Coronary artery (tissue), 2 donors: ENCODE measurements around the gene SERPINB6.
"Not testable (repeated sequence)": the region's sequence is repeated elsewhere in the genome, so short reads cannot be mapped to it uniquely, and the experiment has no call there.

Source experiments
- DNase-seq: peaks from one replicate; pipeline ENCODE4 v3.0.0-alpha.2; 2017; ENCODE audit warnings: low spot score
- H3K27ac ChIP-seq, 2 donors: fragments of 200-600 bp; sonication (generic); one replicate each; pipeline ENCODE4 v1.5.1; 2016 to 2019
- H3K4me3 ChIP-seq: fragments of 200-600 bp; sonication (generic); 2 replicates; pipeline ENCODE4 v1.5.1; 2016; ENCODE audit warnings: mild to moderate bottlenecking, moderate library complexity
- CTCF ChIP-seq: fragments of 200-600 bp; sonication (generic); IDR thresholded peaks from one replicate; pipeline ENCODE4 v1.5.1; 2019; ENCODE audit warnings: antibody characterized with exemption

The SERPINB6 gene

DNA sequence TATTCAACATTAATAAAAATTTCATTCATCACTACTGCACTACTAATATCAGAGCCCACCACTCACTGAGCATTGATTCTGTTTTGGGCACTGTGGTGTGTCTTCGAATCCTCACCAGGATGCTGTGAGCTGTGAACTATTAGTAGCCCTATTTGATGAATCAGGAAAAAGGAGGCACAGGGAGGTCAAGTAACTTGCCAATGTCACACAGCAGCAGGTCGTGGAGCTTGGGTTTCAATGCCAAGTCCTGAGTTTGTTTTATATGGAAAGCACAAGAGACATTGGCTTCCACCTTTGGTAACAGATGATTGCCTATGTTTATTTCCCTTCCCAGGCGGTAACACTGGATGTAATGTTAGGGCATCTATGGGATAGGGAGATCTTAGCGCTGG lies 43.3 kb upstream of the SERPINB6 start:
- TF ChIP-seq CTCF: no peak
- Histone ChIP-seq H3K27ac (no peak overlapping the region), H3K4me3 (no peak overlapping the region)
- no peak for DNase-seq

DNA sequence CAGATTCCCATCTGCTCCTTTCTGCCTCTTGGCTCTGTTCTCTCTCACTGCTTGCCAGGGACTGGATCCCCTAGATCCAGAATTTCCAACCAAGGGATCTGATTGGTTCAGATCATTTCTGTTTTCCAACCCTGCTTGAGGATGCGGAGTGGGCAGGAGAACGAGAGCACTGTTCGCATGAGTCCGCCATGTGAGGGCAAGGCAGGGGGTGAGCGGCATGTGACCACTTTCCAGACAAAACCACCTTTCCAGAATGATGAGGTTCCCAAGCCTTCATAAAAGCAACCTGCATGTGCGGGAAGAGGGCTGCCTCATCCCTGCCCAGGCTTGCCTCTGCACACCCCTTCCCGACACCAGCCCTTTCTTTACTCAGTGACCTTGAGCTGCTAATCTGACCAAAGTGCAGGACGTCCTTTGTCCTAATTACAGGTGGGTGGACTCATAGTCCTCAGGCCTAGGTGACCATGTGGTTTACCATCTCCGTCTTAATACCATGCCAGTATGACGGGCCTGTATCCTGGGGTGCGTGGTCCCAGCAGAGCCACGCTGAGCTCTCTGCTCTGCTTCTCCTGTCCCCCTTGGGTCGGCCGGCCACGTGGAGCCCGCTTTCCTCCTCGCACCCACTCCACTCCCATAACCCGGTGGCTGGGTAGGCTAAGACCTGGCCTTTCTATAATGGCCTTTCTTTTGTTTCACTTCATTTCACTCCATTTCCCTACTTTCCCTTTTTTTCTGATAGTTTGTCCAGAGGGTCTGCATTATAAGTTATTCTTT lies 42.7 kb upstream of the SERPINB6 start:
- H3K4me3 ChIP-seq: no peak overlapping the region
- DNase-seq: no peak
- TF ChIP-seq CTCF: no peak
- no peak overlapping the region for H3K27ac ChIP-seq

GRCh38 chr6:3013486-3013885 lies 42.1 kb upstream of the SERPINB6 start:
- no peak for TF ChIP-seq CTCF
- DNase-seq: no peak
- no peak overlapping the region for H3K4me3 ChIP-seq
- H3K27ac ChIP-seq: no peak overlapping the region

DNA sequence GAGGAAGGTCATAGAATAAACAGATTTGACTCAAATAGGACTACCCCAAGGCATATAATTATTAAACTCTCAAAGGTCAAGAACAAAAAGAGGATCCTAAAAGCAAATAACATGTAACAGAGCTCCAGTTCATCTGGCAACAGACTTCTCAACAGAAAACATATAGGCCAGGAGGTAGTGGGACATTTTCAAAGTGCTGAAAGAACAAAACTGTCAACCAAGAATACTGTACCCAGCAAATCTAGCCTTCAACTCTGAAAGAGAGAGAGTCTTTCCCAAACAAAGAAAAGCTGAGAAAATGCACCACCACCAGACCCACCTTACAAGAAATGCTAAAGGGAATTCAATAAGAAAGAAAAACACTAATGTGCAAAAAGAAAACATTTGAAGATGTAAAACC lies 40.2 kb upstream of the SERPINB6 start:
- no peak for DNase-seq
- no peak overlapping the region for H3K27ac ChIP-seq

GRCh38 chr6:3011158-3011557 lies 39.8 kb upstream of the SERPINB6 start:
- H3K4me3 ChIP-seq: no peak overlapping the region
- no peak for TF ChIP-seq CTCF
- H3K27ac ChIP-seq: no peak overlapping the region
- no peak for DNase-seq

More for the DNA sequence above, 40.2 kb upstream of the SERPINB6 start:
- no peak for TF ChIP-seq CTCF
- H3K4me3 ChIP-seq: no peak overlapping the region

DNA sequence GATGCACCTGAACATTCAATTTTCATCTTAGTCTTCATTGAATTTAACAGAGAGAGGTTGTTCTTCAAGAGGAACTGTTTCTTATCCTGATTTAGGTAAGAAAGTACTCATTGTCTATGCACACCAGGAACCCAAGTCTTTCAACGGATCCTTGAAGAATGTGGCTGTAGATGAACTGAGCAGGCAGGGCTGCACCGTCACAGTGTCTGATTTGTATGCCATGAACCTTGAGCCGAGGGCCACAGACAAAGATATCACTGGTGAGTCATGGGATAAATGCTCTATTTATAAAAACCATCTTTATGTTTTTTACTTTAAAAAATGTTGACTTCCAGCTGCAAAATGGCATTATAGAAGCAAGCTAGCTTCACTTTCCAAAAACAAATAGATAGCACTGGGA lies 38.6 kb upstream of the SERPINB6 start:
- no peak overlapping the region for H3K4me3 ChIP-seq
- TF ChIP-seq CTCF: no peak
- no peak overlapping the region for H3K27ac ChIP-seq
- DNase-seq: no peak

GRCh38 chr6:3008712-3009265 lies 37.4 kb upstream of the SERPINB6 start:
- not testable (repeated sequence) for DNase-seq, H3K4me3 ChIP-seq, H3K27ac ChIP-seq
